Measurements from ENCODE around the gene CDH23. TPM values are rescaled to one million over a fixed set of nuclear protein-coding genes. Genes with fewer than 3 reads are reported as not detected.
A peak's percentile ranks its signal among the peaks of the same experiment; 100 is the strongest.

CDH23 gene
- polyA plus RNA-seq, 5 donors: 2.3 to 3.6 (median 3.1) TPM

GRCh38 chr10:71753091-71753959, 356.6 kb downstream of the CDH23 start:
- no peak for DNase-seq

GRCh38 chr10:71753960-71754505, 357.3 kb downstream of the CDH23 start:
- no peak for DNase-seq

DNA sequence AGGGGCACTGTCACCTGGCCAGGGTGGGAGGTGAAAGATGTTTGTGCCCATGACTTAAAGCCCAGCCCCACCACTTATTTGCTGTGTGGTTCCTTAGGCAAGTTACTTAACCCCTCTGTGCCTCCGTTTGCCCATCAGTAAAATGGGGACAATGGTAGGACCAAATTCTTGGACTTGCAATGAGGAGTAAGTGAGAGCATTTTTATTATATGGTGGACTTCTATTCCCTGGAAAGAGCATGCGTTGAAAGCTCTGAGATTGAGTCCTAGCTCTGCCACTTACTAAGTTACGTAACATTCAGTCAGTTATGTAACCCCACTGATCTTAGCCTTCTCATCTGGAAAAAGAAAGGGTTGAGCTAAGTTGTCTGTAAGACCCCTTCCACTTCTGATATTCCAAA, 357.8 kb downstream of the CDH23 start:
- DNase-seq: no peak

DNA sequence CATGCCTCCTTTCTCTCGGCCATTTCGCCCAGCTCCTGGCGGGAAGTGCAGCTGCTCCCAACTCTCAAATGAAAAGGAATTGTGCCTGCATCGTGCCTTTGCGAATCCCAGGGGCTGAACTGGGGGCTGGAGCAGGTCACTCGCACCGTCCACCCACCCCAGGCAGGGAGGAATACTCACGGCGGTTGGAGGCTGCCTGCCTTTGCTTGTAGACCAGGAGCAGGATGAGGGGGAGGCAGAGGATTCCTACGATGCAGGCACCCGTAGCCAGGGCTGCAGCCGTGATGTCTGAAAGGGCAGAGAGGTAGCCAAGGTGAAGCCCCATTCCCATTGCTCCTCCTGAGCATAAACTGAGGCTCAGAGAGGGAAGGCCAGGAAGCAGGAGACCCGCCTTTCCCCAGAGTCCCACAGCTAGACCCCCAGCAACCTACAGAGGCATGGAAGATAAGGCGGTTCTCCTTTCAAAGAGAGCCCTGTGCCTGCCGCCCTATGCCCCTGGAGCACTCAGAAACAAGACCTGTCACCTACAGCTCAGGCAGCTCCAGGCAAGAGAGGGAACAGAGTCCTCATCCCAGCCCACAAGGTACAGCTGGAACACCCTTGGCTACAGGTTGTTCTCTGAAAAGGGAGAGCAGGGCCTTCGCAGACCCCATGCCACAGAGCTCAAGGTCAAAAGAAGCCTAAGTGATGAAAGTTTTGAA, 358.6 kb downstream of the CDH23 start:
- DNase-seq: no peak

DNA sequence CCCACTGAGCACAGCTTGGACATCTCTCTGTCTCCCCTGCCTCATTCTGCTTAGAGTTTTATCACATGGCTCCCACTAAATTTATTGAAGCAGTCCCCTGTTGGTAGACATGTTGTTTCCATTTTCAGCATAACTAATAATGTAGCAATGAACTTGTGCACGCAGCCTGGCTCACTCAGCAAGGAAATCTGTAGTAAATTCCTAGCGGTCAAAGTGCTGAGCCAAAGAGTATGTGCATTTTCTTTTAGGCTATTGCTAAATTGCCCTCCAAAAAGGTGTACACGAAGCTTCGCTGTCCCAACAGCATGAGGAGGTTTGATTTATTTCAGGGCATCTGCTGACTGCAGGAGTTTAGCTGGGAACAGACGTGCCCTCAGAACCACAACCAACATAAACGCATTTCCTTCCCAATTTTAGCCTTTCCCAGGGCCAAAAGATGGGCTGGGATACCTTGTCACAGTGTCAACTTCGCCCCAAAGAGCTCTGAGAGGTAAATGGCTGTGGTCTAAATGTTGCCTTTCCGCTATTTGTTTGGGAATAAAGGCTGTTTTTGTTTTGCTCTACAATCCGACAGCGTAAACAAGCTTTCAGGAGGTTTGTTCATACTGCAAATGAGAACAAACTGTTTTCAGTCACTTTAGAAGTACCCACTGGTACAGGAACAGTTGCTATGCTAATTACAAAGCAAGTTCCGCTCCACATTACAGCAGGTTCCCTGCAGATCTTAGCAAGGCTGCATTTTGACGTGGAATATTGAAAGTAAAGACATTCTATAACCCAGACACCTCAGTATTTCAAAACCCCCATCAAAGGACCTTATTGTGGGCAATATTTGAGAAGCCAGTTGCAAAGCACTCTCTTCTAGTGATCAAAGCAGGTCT, 359.8 kb downstream of the CDH23 start:
- peak in 1 of 2 donors; percentile 53 for DNase-seq

- no peak for DNase-seq
These were observed 360.7 kb downstream of the CDH23 start for GRCh38 chr10:71757399-71757922.

GRCh38 chr10:71761105-71761511, 364.4 kb downstream of the CDH23 start:
- DNase-seq: no peak

DNA sequence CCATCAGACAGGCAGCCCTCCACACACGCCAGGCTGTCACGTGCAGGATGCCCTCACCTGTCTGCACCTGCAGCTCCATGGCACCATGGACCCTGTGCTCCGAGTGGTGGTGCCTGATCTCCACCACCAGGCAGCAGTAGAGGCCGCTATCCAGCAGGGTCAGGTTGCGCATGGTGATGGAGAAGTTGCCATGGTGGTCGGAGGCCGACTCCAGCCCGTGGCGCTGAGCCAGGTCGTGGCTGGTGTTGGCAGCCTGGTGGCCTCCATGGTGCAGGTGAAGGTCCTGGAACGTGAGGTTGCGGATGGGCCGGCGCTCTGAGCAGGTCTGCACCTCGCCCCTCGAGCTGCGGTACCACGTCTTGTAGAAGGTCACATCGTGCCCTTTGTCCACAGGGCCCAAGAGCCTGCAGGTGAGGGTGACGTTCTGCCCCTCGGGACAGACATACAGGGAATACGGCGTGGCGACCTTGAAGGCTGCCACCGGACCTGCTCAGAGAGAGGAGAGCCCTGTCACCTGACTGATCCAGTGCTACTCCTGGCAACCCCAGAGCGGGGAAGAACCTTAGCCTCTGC, 364.9 kb downstream of the CDH23 start:
- no peak for DNase-seq

GRCh38 chr10:71762324-71762723, 365.6 kb downstream of the CDH23 start:
- DNase-seq: no peak

GRCh38 chr10:71763352-71764127, 366.8 kb downstream of the CDH23 start:
- no peak for DNase-seq

- no peak for DNase-seq
These were observed 368.6 kb downstream of the CDH23 start for GRCh38 chr10:71765176-71765904.

- no peak for DNase-seq
These were observed 369.4 kb downstream of the CDH23 start for GRCh38 chr10:71765906-71766716.

DNA sequence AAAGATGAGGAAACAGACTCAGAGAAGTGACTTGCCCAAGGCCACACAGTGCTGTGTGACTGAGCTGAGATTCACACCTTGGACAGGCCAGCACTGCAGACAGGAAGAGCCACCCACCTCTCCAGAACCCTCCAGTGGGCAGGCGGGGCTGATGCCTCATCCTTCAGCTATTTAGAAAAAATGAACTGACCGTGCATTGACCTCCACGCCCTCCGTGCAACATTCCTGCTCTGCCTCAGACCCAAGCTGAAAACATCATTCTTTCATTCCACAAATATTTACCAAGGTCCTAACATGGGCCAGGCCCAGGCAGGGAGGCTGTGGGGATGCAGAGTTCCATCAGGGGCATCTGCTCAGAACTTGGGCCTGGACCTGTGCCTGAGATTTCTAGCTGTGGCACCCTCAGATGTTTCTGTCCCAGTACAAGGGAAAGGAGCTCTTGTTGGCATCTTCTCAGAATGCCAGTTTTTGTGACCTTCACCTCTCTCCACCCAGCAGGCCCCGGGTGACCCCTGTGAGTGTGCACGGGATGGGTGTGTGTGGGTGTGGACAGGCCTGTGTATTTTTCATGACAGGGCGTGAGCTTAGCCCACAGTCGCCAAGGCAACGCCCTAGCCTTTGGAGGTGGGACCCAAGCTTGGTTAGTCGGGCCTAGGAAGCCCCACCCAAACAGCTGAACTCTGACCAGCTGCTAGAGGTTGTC, 370.1 kb downstream of the CDH23 start:
- no peak for DNase-seq

- DNase-seq: no peak
These were observed 370.8 kb downstream of the CDH23 start for GRCh38 chr10:71767420-71768035.

DNA sequence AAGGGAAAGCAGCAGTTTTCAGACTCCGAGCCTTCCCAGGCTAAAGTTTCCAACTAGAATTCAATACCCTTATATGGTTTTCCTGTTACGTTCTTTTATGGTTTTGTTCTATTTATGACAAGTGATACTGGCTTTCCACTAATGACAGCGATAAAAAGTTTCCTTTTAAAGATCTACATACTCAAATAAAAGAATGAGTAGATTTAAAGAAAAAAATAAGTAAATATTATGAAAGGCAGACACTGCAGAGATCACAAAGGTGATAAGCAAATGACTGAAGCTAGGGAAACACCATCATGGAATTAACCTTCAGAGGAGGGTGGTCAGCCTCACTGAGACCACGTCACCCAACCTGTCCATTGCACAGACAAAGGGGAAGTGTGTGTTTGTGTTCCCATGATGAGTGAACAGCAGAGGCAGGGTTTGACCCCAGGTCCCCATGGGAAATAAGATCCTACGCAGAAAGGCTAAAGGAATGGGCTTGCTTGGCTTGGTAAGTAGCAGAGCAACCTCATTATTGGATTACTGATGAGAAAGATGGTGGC, 372.6 kb downstream of the CDH23 start:
- DNase-seq: no peak

GRCh38 chr10:71770255-71770654, 373.5 kb downstream of the CDH23 start:
- no peak for DNase-seq

DNA sequence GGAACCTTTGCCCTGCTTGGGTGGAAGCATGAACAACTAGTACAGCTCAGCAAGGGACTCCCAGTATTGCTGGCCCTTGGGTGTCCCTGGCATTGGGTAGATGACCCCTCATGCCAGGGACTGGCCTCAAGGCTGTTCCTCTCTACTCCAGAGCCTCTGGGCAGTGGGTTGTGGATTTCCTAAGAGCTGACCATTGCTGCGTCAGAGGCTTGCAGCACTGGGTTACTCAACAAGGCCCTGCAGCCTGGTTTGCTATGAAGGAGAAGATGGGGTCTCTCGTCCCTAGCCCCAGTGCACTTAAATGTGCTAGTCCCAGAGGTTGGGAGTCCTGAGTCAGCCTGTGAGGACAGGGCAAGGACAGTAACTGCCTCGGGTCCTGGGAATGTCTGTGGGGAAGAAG, 374.1 kb downstream of the CDH23 start:
- no peak for DNase-seq
